GM12878 (cell line): Measurements from ENCODE around the gene PCDHGC5. TPM values are rescaled to one million over a fixed set of nuclear protein-coding genes. Genes with fewer than 3 reads are reported as not detected.

ENCODE experiments used
- ASH2L ChIP-seq: fragments of 300-600, 200-600 bp; sonication (generic); IDR thresholded peaks from 2 replicates; pipeline ENCODE4 v1.6.1; 2017; ENCODE audit warnings: low read depth, mild to moderate bottlenecking, borderline replicate concordance
- CREB1 ChIP-seq: IDR thresholded peaks from 2 replicates; pipeline ENCODE4 v1.6.1; 2012; ENCODE audit warnings: low read depth, mild to moderate bottlenecking, inconsistent platforms
- EGR1 ChIP-seq, 2 experiments: IDR thresholded peaks; 1 replicate in 1 of 2; 2 replicates in 1 of 2; pipeline ENCODE4 v1.6.1; 2011 to 2012; ENCODE audit warnings: low read depth in 2 of 2, low read length in 2 of 2, borderline replicate concordance in 1 of 2, mild to moderate bottlenecking in 1 of 2, moderate library complexity in 1 of 2
- FOXK2 ChIP-seq: fragments of 450-650 bp; IDR thresholded peaks from 2 replicates; pipeline ENCODE4 v1.6.1; 2017; ENCODE audit warnings: mild to moderate bottlenecking, moderate library complexity
- HSF1 ChIP-seq: fragments of 150-350 bp; IDR thresholded peaks from 2 replicates; pipeline ENCODE4 v1.6.1; 2014; ENCODE audit warnings: mild to moderate bottlenecking, low read depth, low read length
- IKZF2 ChIP-seq, 2 experiments: fragments of 450-650 bp; IDR thresholded peaks; 2 replicates each; pipeline ENCODE4 v1.6.1; 2017; ENCODE audit warnings: mild to moderate bottlenecking in 2 of 2, moderate library complexity in 2 of 2
- JUND ChIP-seq: IDR thresholded peaks from 2 replicates; pipeline ENCODE4 v1.6.1; 2012; ENCODE audit warnings: low read depth, mild to moderate bottlenecking, low read length, improper control_type of control experiment, moderate library complexity
- POLR2A ChIP-seq: IDR thresholded peaks from 2 replicates; pipeline ENCODE4 v1.6.1; 2011; ENCODE audit warnings: low read depth, mild to moderate bottlenecking, low read length
- RAD21 ChIP-seq: IDR thresholded peaks from 2 replicates; pipeline ENCODE4 v1.6.1; 2011; ENCODE audit warnings: mild to moderate bottlenecking, low read depth, low read length, moderate library complexity; ENCODE audit not compliant: insufficient read depth
- RBBP5 ChIP-seq: fragments of 200-600 bp; sonication (generic); conservative IDR thresholded peaks from 2 replicates; pipeline ENCODE4 v1.6.1; 2016
- RCOR1 ChIP-seq: conservative IDR thresholded peaks from 2 replicates; pipeline ENCODE4 v1.6.1; 2012; ENCODE audit warnings: low read depth, low read length, improper control_type of control experiment
- SP1 ChIP-seq: IDR thresholded peaks from one replicate; pipeline ENCODE4 v1.6.1; 2011; ENCODE audit warnings: low read depth, low read length
- SUZ12 ChIP-seq: fragments of 200-600 bp; sonication (generic); IDR thresholded peaks from one replicate; pipeline ENCODE4 v1.6.1; 2018; ENCODE audit warnings: antibody characterized with exemption, mild to moderate bottlenecking; ENCODE audit not compliant: unreplicated experiment
- WRNIP1 ChIP-seq: IDR thresholded peaks from 2 replicates; pipeline ENCODE4 v1.6.1; 2011; ENCODE audit warnings: low read depth, low read length, improper control_type of control experiment, borderline replicate concordance
- ZBED1 ChIP-seq: IDR thresholded peaks from 2 replicates; pipeline ENCODE4 v1.6.1; 2016; ENCODE audit warnings: borderline replicate concordance
- ZBTB11 ChIP-seq: fragments of 450-650 bp; formaldehyde crosslinking; IDR thresholded peaks from 2 replicates; pipeline ENCODE4 v1.5.0; 2022; ENCODE audit warnings: mild to moderate bottlenecking, missing genetic modification characterization
- ZBTB4 ChIP-seq: fragments of 450-650 bp; formaldehyde crosslinking; IDR thresholded peaks from 2 replicates; pipeline ENCODE4 v1.4.0; 2022; ENCODE audit warnings: mild to moderate bottlenecking, moderate library complexity
- ZNF592 ChIP-seq: fragments of 450-650 bp; IDR thresholded peaks from 2 replicates; pipeline ENCODE4 v1.6.1; 2017; ENCODE audit warnings: mild to moderate bottlenecking, moderate library complexity
- polyA plus RNA-seq, 11 experiments: library from polyadenylated mRNA; depleted of rRNA in 4 of 11; unstranded in 6 of 11; stranded (reverse) in 5 of 11; fragments of >200 nt; fragmentation: Nextera tagmentation in 4 of 11; fragmentation: Illumina TruSeq in 1 of 11; extraction: Ambion mirVana in 4 of 11; extraction: Trizol in 1 of 11; gene quantifications; 1 replicate in 1 of 11; 2 replicates in 10 of 11; pipeline versions ENCODE4 v1.2.1 to v1.2.3, GENCODE V29; 2011 to 2016; ENCODE audit warnings: inconsistent platforms in 2 of 11, missing spikeins in 2 of 11, low read depth in 1 of 11
- total RNA-seq, 4 experiments: library from RNA; depleted of rRNA in 3 of 4; stranded (reverse); fragments of >200 nt in 3 of 4; fragmentation: Illumina TruSeq in 1 of 4; extraction: Trizol in 1 of 4; gene quantifications; 2 replicates each; pipeline versions ENCODE4 v1.2.1 to v1.2.3, GENCODE V29; 2013 to 2021

PCDHGC5 gene
- total and polyA plus RNA-seq, 10 of the 15 experiments (the other 5 are each of a cell fraction or from before 2014, with no cell fraction given): 0.05 to 0.87 (median 0.18) TPM; not detected in 2

GRCh38 chr5:141513627-141514329 lies 24.9 kb downstream of the PCDHGC5 start (continued):
- TF ChIP-seq ZBTB4 (CRISPR knock-in tag) (no peak), ASH2L (no peak), RAD21 (no peak), FOXK2 (no peak), IKZF2 (IDR thresholded peaks at IDR 0.05) (peak; percentile 70 to 79), WRNIP1 (no peak), POLR2A (0 out of 2 replicates have a peak, but pooled peaks have one; percentile 8), SP1 (no peak), EGR1 (IDR thresholded peaks at IDR 0.05; ENCODE audit: borderline replicate concordance in 1 of 2, low read depth in 2 of 2, low read length in 2 of 2) (peak in 1 of 2 experiments; percentile 95; a peak in 2 of 3 replicates), HSF1 (no peak), RBBP5 (no peak), ZNF592 (no peak), ZBTB11 (CRISPR knock-in tag) (no peak), CREB1 (no peak), JUND (no peak), ZBED1 (0 out of 2 replicates have a peak, but pooled peaks have one; percentile 24), SUZ12 (no peak), RCOR1 (no peak)
